Erythroblast (primary cell): ENCODE results near the gene PTPRT.

ENCODE experiments used
- GATA1 ChIP-seq: IDR thresholded peaks from 2 replicates; pipeline ENCODE4 v1.6.1; 2011; ENCODE audit warnings: low read depth, mild to moderate bottlenecking, control low read depth, low read length, moderate library complexity
- POLR2A ChIP-seq: IDR thresholded peaks from 2 replicates; pipeline ENCODE4 v1.6.1; 2011; ENCODE audit warnings: mild to moderate bottlenecking, low read length

- no peak for TF ChIP-seq POLR2A
- TF ChIP-seq GATA1, result no peak
Measured at GRCh38 chr20:42979720-42980119, 210.0 kb downstream of the PTPRT start.
